Epithelial cell of prostate (primary cell): ENCODE data around the gene PLEKHS1.

Source experiments
- DNase-seq: peaks from one replicate; pipeline ENCODE4 v3.0.0-alpha.2; 2011; ENCODE audit warnings: low read depth, low spot score
- H3K27ac ChIP-seq: fragments of 450-650 bp; 2 replicates; pipeline ENCODE4 v1.5.1; 2017; ENCODE audit warnings: mild to moderate bottlenecking

The PLEKHS1 gene

GRCh38 chr10:113751181-113751732, at the start of gene PLEKHS1:
Gene PLEKHS1 (plus strand): TSS chr10:113751682. CDS start chr10:113755278, 3,596 bp downstream.
- DNase-seq: no peak

DNA sequence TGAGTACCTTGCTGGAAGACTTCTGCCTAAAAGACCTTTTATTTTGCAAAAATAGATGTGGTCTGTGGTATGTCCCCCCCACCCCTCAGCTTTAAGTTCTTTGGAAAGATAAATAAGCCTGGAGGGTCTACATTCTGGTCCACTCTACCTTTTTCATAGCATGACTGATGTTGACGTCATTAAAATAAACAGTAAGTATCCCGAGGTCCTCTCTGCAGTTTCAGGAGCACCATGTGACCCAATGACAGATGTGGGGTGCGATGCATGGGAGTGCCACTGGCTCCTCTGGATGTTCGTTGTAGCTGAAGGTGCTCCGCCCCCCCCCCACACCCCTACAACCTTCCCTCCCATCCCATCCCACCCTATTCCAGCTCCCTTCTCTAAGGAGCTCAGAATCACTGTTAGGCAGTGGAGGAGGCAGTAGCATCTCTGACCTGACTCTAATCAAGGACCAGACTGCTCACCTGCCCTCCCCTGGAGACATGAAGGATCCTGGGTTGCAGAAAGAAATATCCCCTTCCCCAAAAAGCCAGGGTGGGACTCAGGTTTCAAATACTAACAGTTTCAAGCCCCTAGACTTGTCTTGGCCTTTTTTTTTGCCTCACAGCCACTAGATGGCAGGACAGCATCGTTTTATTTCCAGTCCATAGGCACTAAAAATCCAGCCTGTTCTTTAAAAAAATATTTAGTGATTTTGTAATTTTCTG, 46.7 kb upstream of the PLEKHS1 start:
- DNase-seq: no peak
- no peak overlapping the region for H3K27ac ChIP-seq

More at GRCh38 chr10:113751181-113751732, at the start of gene PLEKHS1:
- no peak within 1 kb of the TSS for H3K27ac ChIP-seq

DNA sequence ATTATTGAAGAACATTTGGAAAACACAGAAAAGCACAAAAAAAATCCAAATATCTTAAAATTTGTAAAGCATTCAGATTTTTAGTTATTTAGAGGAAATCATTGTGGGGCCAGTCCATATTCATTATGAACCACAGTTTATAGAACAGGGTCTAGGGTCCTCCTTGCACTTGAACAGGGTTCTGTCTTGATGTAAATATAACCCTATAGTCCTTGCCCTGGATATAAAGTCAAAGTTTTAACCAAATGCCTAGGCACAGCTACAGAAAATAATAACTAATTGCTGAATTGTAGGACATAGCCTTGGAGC, 46.2 kb upstream of the PLEKHS1 start:
- no peak overlapping the region for H3K27ac ChIP-seq
- no peak for DNase-seq

- no peak overlapping the region for H3K27ac ChIP-seq
- no peak for DNase-seq
Measured at GRCh38 chr10:113706623-113707022, 44.9 kb upstream of the PLEKHS1 start.

GRCh38 chr10:113708640-113709039, 42.8 kb upstream of the PLEKHS1 start:
- H3K27ac ChIP-seq: no peak overlapping the region

DNA sequence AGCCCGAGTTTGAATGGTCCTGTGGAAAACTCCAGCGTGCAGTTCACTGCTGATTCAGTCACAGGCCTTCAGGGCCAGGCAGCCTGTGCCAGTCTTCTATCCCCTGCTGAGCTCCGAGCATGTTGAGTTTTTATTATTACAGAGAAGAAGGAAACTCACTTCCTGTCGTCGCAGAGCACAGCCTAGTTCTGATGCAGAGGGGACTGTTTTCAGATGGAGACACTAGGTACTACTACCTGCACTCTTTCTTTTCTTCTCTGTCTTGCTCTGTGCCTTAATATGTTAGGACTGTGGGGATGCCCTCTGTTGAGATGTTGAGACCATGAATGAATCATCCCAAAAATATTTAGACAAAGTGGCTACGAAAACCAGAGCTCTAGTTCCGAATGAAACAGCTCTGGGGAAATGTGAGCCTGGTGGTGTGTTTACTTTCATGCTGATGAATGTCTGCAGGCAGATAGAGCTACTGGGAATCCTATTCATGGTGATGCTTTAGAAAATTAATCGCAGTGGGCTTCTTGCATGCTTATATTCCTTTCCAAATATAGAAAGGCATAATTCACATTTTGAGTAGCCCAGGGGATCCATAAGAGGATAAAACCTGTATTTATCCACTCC, 42.2 kb upstream of the PLEKHS1 start:
- no peak for DNase-seq
- H3K27ac ChIP-seq: no peak overlapping the region

More at GRCh38 chr10:113708640-113709039, 42.8 kb upstream of the PLEKHS1 start:
- no peak for DNase-seq

DNA sequence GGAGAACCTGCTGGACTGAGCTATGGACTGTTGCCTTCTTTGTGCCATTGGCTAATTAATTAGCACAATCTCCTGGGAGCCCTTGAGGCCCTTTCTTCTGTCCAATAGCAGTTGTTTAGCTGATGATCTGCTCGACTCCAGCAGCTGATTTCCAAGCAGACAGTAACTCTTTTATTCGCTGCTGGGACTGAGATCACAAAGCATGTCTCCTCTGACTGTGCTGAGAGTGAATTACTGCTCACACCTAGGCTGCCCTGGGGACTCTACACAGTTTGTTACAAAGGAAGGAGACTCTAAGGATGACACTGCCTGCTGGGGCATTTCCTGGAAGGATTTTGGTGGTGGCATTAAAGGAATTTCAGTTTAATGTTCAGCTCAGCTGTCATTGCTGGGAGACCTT, 40.3 kb upstream of the PLEKHS1 start:
- no peak overlapping the region for H3K27ac ChIP-seq
- no peak for DNase-seq

- DNase-seq: no peak
- no peak overlapping the region for H3K27ac ChIP-seq
Measured at GRCh38 chr10:113712024-113712423, 39.5 kb upstream of the PLEKHS1 start.

DNA sequence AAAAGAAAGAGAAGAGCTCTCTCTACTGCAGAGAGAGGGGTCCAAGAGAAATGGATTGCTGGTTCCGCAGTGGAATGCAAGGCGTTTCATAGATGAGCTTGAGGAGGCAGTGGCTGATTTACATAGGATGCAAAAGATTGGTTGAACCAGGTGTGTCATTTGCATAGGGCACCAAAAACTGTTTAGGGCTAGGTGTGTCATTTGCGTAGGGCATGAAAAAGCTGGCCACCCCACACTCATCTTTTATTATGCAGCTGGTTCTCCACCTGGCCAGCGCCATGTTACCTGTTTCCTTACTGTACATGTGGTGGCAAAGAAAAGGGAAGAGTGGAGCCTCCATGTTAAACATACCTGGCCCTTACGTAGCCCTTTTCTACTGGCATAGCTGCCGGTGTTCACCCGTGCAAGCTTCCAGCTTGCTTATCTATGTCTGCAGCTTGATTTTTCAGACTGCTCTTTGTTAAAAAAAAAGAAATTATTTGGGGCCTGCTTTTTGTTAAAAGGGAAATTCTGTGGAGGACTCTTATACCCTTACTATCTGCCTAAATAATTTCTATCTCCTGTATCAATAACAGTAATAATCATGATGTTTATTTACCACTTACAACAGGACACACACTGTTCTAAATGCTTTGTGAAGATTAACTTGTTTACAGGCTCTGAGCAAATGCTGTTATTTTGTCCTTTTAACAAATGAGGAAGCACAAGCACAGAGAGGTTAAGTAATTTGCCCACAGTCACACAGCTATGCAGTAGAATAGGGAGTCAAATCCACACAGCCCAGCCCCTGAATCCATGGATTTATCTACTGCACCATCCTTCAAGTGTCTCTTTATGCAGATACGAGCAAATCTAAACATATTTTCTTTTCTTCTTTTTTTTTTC, 38.5 kb upstream of the PLEKHS1 start:
- DNase-seq: no peak
- no peak overlapping the region for H3K27ac ChIP-seq

DNA sequence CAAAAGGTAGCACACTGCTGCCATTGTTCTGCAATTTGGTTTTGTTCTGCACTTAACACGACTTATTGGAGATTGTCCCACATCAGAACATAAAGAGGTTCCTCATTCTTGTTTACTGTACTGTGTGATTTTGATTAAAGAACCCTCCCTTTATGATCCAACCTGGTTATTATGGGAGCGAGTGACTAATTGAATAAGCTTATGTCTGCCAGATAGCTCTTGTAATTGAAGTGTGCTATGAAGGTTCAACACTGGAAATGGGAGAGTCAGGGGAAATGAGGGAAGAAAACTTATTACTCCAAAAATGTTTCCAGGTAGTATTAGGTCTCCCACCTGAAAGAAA, 37.9 kb upstream of the PLEKHS1 start:
- H3K27ac ChIP-seq: no peak overlapping the region
- DNase-seq: no peak

DNA sequence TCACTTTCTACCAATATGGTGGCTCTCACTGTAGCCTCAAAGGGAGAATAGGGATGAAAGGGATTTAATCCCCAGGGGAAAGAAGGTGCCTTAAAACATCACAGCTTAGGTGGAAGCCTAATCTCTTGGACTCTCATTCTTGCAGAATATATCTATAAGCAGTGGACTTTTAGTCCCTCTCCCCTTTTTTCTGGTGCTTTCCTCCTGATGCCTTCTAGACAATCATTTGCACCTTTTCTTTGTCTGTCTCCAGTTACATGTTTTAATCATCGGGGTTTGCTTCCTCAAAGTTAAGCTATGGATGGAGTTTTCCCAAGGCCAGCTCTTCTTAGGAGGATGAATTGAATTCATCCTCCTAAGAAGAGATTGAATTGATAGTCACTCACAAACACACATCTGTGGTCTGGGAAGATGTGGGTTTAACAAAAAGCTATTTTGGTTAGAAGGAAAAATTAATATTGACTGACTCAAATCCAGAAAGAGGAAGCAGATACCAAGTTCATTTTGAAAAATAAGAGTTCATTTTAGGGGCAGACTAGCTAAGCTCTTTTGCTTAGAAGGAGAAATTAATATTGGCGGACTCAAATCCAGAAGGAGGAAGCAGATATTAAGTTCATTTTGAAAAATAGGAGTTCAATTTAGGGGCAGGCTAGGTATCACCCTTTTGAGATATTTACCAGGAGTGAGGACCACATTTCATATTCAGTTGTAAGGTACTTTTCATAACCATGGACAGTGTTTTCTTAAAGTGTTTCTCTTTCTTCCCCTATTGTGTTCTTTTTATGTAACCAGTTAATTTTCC, 35.2 kb upstream of the PLEKHS1 start:
- H3K27ac ChIP-seq: no peak overlapping the region
- no peak for DNase-seq

- no peak for DNase-seq
- no peak overlapping the region for H3K27ac ChIP-seq
Measured at GRCh38 chr10:113718969-113719822, 32.3 kb upstream of the PLEKHS1 start.

DNA sequence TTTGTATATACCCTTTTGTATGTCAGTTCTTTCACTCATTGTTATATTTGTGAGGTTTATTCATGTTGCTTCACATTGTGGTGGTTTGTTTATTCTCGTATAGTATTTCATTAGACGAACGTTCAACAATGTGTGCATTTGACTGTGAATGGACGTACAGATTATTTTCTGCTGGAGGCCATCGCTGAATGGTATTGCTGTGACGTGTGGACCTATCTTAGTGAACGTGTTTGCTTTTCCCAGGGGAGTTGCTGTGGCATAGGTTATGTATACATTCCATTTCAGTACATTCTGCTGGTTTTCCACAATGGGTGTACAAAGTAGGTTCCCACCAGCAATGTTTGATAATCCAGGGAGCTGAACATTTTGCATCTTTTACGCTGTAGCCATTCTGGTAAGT, 31.1 kb upstream of the PLEKHS1 start:
- no peak overlapping the region for H3K27ac ChIP-seq
- DNase-seq: no peak

DNA sequence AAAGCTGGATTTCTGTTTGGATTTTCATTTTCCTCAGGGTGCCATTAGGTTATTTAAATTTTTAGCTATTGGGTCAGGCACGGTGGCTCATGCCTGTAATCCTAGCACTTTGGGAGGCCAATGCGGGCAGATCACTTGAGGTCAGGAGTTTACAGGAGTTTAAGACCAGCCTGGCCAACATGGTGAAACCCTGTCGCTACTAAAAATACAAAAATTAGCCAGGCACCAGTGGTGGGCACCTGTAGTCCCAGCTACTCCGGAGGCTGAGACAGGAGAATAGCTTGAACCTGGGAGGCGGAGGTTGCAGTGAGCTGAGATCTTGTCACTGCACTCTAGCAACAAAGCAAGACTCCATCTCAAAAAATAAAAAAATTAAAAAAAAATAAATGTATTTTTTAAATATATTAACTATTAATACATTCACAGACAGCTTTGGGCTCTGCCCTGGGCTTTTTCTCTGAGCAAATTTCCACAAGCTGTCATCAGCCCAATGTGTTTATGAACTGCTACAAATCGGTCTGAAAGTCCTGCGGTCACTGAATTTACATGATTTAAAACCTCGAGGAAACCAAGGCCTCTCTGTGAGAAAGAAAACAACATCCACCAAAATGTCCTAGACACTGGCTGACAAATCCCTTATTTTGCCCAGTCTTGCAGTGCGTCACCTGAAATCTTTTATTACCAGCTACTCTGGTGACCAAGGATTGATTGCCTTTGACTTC, 19.2 kb upstream of the PLEKHS1 start:
- no peak for DNase-seq
- no peak overlapping the region for H3K27ac ChIP-seq

- H3K27ac ChIP-seq: no peak overlapping the region
- no peak for DNase-seq
Measured at GRCh38 chr10:113732966-113733365, 18.5 kb upstream of the PLEKHS1 start.

DNA sequence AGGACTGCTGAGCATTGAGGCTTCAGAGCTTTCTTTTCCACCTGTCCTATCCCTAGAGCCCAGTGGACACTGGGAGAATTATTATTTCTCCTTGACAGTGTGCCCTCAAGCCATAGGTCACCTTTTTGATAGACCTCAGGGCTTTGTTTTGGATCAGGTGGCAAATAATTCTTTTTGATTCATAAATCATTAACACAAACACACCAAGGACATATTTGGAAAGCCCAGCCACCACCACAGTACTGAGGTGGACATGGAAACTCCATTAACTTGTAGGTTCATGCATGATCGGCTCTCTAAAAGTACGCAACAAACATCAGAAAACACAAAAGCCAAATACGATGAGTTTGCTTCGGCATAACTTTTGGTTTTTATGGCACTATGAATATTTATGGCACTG, 17.8 kb upstream of the PLEKHS1 start:
- no peak overlapping the region for H3K27ac ChIP-seq
- DNase-seq: no peak

- no peak overlapping the region for H3K27ac ChIP-seq
- no peak for DNase-seq
Measured at GRCh38 chr10:113735913-113736312, 15.6 kb upstream of the PLEKHS1 start.

DNA sequence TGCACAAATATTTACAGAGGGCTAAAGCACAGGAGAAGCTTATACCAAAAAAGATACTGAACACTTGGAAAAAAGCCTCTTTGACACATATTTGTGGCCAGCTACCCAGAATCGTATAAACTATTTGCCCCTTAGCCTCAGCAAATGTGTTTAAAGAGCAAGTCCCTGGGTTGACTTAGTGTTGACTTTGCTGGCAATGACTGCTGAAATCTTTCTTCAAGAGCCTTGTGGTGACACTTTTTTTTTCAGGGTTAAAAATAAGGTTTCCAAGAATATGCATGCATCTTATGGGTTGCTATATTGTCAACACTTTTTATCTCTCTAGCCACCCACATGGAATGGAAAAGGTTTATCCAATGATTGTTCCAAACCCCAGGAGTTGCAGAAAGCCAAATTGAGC, 14.9 kb upstream of the PLEKHS1 start:
- no peak for DNase-seq
- H3K27ac ChIP-seq: no peak overlapping the region

DNA sequence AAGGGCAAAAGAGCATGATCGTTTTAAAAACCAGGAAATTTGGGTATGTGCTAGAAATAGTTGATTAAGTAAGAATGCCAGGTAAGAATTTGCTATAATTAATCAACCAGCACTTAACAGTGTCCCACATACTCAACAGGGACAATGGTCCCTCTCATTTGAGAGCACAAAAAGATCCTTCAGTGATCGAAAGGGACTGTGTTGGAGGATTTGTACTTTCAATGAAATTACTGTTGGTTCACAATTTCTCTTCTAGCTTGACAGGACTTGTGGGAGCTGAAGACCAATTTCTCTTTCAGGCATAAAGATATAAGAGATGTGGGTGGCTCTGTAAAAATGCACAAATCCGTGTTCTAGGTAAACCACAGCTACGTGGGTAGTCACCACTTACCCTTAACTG, 12.5 kb upstream of the PLEKHS1 start:
- no peak for DNase-seq
- no peak overlapping the region for H3K27ac ChIP-seq
